Endothelial cell of umbilical vein (primary cell): ENCODE measurements around the gene MBTPS2. TPM values are rescaled to one million over a fixed set of nuclear protein-coding genes. Genes with fewer than 3 reads are reported as not detected.

ENCODE experiments used
- BruUV-seq: library from RNA; stranded (reverse); fragments of 400-500 nt; replicated peaks from 2 replicates; lab custom pipeline; 2021; lab: Mats Ljungman, UMichigan
- CTCF ChIA-PET: fragments of 300-600, 350-600 bp; sonication (Branson Sonifier 250); formaldehyde crosslinking; loops from one replicate; lab custom pipeline; 2021; ENCODE audit warnings: antibody characterized with exemption, inconsistent platforms; lab: Charles Lee
- POLR2A ChIA-PET: fragments of 300-600, 350-600 bp; sonication (Branson Sonifier 250); formaldehyde crosslinking; loops from one replicate; lab custom pipeline; 2021; ENCODE audit warnings: antibody characterized with exemption, inconsistent platforms; lab: Charles Lee
- DNase-seq: peaks from one replicate; pipeline ENCODE4 v3.0.0-alpha.2; 2011; ENCODE audit warnings: low read depth, low spot score
- FAIRE-seq: peaks from 2 replicates; lab custom pipeline; 2011; peaks lifted over from hg19 to GRCh38; lab: Jason Lieb, UNC
- H2AFZ ChIP-seq: 2 replicates; pipeline ENCODE4 v1.6.0; 2012; ENCODE audit warnings: low read depth, low read length, control low read depth, inconsistent platforms
- H3K27ac ChIP-seq: 2 replicates; pipeline ENCODE4 v1.5.1; 2011; ENCODE audit warnings: low read depth, mild to moderate bottlenecking, control low read depth, low read length, moderate library complexity; ENCODE audit not compliant: insufficient read depth
- H3K27me3 ChIP-seq, 2 experiments: 2 replicates each; pipeline versions ENCODE4 v1.6.0 to v1.6.1; 2011; ENCODE audit warnings: low read length in 2 of 2, mixed read lengths in 1 of 2; ENCODE audit not compliant: control insufficient read depth in 2 of 2, insufficient read depth in 2 of 2
- H3K36me3 ChIP-seq, 2 experiments: 2 replicates in 1 of 2; 3 replicates in 1 of 2; pipeline ENCODE4 v1.5.1; 2011; ENCODE audit warnings: low read length in 2 of 2, mild to moderate bottlenecking in 1 of 2, moderate library complexity in 1 of 2; ENCODE audit not compliant: control insufficient read depth in 2 of 2, insufficient read depth in 2 of 2; ENCODE audit errors: extremely low read depth in 1 of 2
- H3K4me1 ChIP-seq: 3 replicates; pipeline ENCODE4 v1.5.1; 2011; ENCODE audit warnings: mild to moderate bottlenecking, low read length; ENCODE audit not compliant: control insufficient read depth, insufficient read depth; ENCODE audit errors: extremely low read depth
- H3K4me2 ChIP-seq: 2 replicates; pipeline ENCODE4 v1.6.1; 2011; ENCODE audit warnings: low read length, control low read depth, mixed read lengths; ENCODE audit not compliant: insufficient read depth
- H3K4me3 ChIP-seq, 3 experiments: fragments of 200-600 bp in 1 of 3; sonication (generic), shearing (Covaris generic) in 1 of 3; replicated peaks in 1 of 3; 2 replicates each; pipeline ENCODE4 v1.5.1; 2011 to 2016; ENCODE audit warnings: control low read depth in 3 of 3, low read length in 3 of 3, mild to moderate bottlenecking in 2 of 3, inconsistent platforms in 1 of 3, low read depth in 1 of 3, moderate library complexity in 1 of 3; ENCODE audit not compliant: insufficient read depth in 1 of 3
- H3K79me2 ChIP-seq: 2 replicates; pipeline ENCODE4 v1.6.0; 2012; ENCODE audit warnings: low read length, inconsistent platforms; ENCODE audit not compliant: control insufficient read depth, insufficient read depth
- H3K9ac ChIP-seq: replicated peaks from 2 replicates; pipeline ENCODE3; 2011; ENCODE audit warnings: low read length, control low read depth; ENCODE audit not compliant: insufficient read depth; ENCODE audit errors: extremely low read depth
- H3K9me1 ChIP-seq: replicated peaks from 3 replicates; pipeline ENCODE4 v1.6.0; 2011; ENCODE audit warnings: mild to moderate bottlenecking, low read length; ENCODE audit not compliant: control insufficient read depth, insufficient read depth; ENCODE audit errors: extremely low read depth
- H3K9me3 ChIP-seq: replicated peaks from 2 replicates; pipeline ENCODE4 v1.5.1; 2012; ENCODE audit warnings: low read length, inconsistent platforms; ENCODE audit not compliant: control insufficient read depth, insufficient read depth
- H4K20me1 ChIP-seq: replicated peaks from 2 replicates; pipeline ENCODE3; 2011; ENCODE audit warnings: mild to moderate bottlenecking, low read length; ENCODE audit not compliant: control insufficient read depth, insufficient read depth; ENCODE audit errors: extremely low read depth
- CTCF ChIP-seq, 2 donors: IDR thresholded peaks; 1 replicate in 1 of 2; 2 replicates in 1 of 2; pipeline ENCODE4 v1.5.1; 2011; ENCODE audit warnings: low read length in 2 of 2, mild to moderate bottlenecking in 2 of 2, moderate library complexity in 2 of 2, control low read depth in 1 of 2, inconsistent platforms in 1 of 2, low read depth in 1 of 2; ENCODE audit not compliant: insufficient read depth in 1 of 2; ENCODE audit errors: extremely low read depth in 1 of 2
- EZH2 ChIP-seq: IDR thresholded peaks from 2 replicates; pipeline ENCODE4 v1.6.1; 2012; ENCODE audit warnings: borderline replicate concordance, low read depth, mild to moderate bottlenecking, moderate library complexity, low read length, inconsistent platforms; ENCODE audit not compliant: severe bottlenecking
- FOS ChIP-seq: IDR thresholded peaks from 2 replicates; pipeline ENCODE4 v1.6.1; 2011; ENCODE audit warnings: mild to moderate bottlenecking, low read length, moderate library complexity, borderline replicate concordance; ENCODE audit not compliant: insufficient read depth
- GATA2 ChIP-seq: IDR thresholded peaks from 2 replicates; pipeline ENCODE4 v1.7.0; 2011; ENCODE audit warnings: low read depth, mild to moderate bottlenecking, moderate library complexity, mixed read lengths, low read length; ENCODE audit not compliant: insufficient read length, insufficient read depth
- JUN ChIP-seq: IDR thresholded peaks from 2 replicates; pipeline ENCODE4 v1.6.1; 2011; ENCODE audit warnings: borderline replicate concordance, low read depth; ENCODE audit not compliant: insufficient read length, insufficient read depth
- MAX ChIP-seq: IDR thresholded peaks from 2 replicates; pipeline ENCODE4 v1.6.1; 2011; ENCODE audit not compliant: insufficient read depth, insufficient read length
- MYC ChIP-seq: IDR thresholded peaks from one replicate; pipeline ENCODE4 v1.6.1; 2011; ENCODE audit warnings: mild to moderate bottlenecking, low read depth, low read length
- POLR2A ChIP-seq: IDR thresholded peaks from 2 replicates; pipeline ENCODE4 v1.6.1; 2012; ENCODE audit warnings: low read depth, mild to moderate bottlenecking, control low read depth, low read length
- POLR2AphosphoS5 ChIP-seq: IDR thresholded peaks from 2 replicates; pipeline ENCODE4 v1.6.1; 2012; ENCODE audit warnings: low read depth, mild to moderate bottlenecking, control low read depth, low read length, moderate library complexity; ENCODE audit not compliant: insufficient read depth
- dilution Hi-C: fragments of 300-500 bp; cut with MboI; formaldehyde crosslinking; loops from one replicate; pipeline ENCODE4 v1.15.0; 2019; ENCODE audit warnings: low sequenced_read_pairs; ENCODE audit not compliant: extremely low pct_ligation_motif_present
- intact Hi-C: fragments of 100-400 bp; cut with micrococcal nuclease; formaldehyde crosslinking; loops from one replicate; pipeline ENCODE4 v1.10.0; 2022
- polyA plus RNA-seq, 4 experiments: library from polyadenylated mRNA; depleted of rRNA in 3 of 4; stranded (reverse) in 3 of 4; unstranded in 1 of 4; fragments of >200 nt; gene quantifications; 2 replicates each; pipeline versions ENCODE4 v1.2.1 to v1.2.3, GENCODE V29; 2011 to 2012; ENCODE audit warnings: missing spikeins in 1 of 4
- total RNA-seq: library from RNA; stranded (reverse); gene quantifications from 2 replicates; pipeline ENCODE4 v1.2.3, GENCODE V29; 2021

The MBTPS2 gene
- total and polyA plus RNA-seq, 2 donors (not counting 3 experiments of a cell fraction or from before 2014, with no cell fraction given): 11.4 to 16.4 TPM

GRCh38 chrX:21885568-21885967 lies 46.2 kb downstream of the MBTPS2 start:
- no peaks in the 10 kb centered on the region for H3K79me2 ChIP-seq
- no peaks in the 10 kb centered on the region for H4K20me1 ChIP-seq
- BruUV-seq: no TSS peak
- H3K4me1 ChIP-seq: peaks cover 12% of the 10 kb centered on the region
- H3K9ac ChIP-seq: no peak overlapping the region
- no peaks in the 10 kb centered on the region for H3K9me3 ChIP-seq
- intact Hi-C loops (no loop called here), dilution Hi-C loops (no loop called here)
- H3K27ac ChIP-seq: no peak overlapping the region
- no peaks in the 10 kb centered on the region for H3K36me3 ChIP-seq
- no peaks in the 10 kb centered on the region for H3K9me1 ChIP-seq
- H3K4me2 ChIP-seq: peak overlapping the region; percentile 6
- CTCF ChIA-PET: no interaction called here
- no peaks in the 10 kb centered on the region for H3K27me3 ChIP-seq
- POLR2A ChIA-PET: no interaction called here
- DNase-seq: peak; percentile 34
- FAIRE-seq: peak; percentile 52
- no peak for TF ChIP-seq JUN
- TF ChIP-seq EZH2: no peak
- TF ChIP-seq MYC: no peak
- no peak for TF ChIP-seq POLR2AphosphoS5
- no peak for TF ChIP-seq MAX
- TF ChIP-seq GATA2: no peak
- no peak for TF ChIP-seq FOS
- TF ChIP-seq POLR2A: no peak
- TF ChIP-seq CTCF (IDR thresholded peaks at IDR 0.05; ENCODE audit: extremely low read depth in 1 of 2, insufficient read depth in 1 of 2, low read depth in 1 of 2, low read length in 2 of 2): no peak
- no peak overlapping the region for H2AFZ ChIP-seq
- H3K4me3 ChIP-seq: no peak overlapping the region
